ENCODE results near the gene LRRC45.

The LRRC45 gene

GRCh38 chr17:82008258-82008940, 14.7 kb upstream of the LRRC45 start:
- DNase-seq (ENCODE audit: low spot score): no peak

DNA sequence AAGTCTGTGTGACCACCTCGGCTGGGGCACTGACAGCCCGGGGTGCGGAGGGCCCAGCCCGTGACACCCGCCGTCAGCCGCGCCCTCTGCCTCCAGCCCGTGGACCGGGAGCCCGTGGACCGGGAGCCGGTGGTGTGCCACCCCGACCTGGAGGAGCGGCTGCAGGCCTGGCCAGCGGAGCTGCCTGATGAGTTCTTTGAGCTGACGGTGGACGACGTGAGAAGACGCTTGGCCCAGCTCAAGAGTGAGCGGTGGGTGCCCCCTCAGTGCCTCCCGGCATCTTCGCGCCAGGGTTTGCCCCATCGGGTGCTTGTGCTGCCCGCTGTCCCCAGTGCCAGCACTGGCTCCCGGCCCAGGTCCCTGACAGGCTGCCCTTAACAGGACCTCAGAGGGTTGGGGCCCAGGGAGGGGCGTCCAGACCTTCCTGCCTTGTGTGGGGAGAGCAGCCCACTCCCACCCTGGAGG, 14.1 kb upstream of the LRRC45 start:
- DNase-seq (ENCODE audit: low spot score): no peak

GRCh38 chr17:82009413-82009812, 13.7 kb upstream of the LRRC45 start:
- DNase-seq (ENCODE audit: low spot score): no peak

- DNase-seq (ENCODE audit: low spot score): no peak
These were observed 12.3 kb upstream of the LRRC45 start for GRCh38 chr17:82010575-82011525.

GRCh38 chr17:82011617-82012187, 11.4 kb upstream of the LRRC45 start:
- no peak for DNase-seq (ENCODE audit: low spot score)

DNA sequence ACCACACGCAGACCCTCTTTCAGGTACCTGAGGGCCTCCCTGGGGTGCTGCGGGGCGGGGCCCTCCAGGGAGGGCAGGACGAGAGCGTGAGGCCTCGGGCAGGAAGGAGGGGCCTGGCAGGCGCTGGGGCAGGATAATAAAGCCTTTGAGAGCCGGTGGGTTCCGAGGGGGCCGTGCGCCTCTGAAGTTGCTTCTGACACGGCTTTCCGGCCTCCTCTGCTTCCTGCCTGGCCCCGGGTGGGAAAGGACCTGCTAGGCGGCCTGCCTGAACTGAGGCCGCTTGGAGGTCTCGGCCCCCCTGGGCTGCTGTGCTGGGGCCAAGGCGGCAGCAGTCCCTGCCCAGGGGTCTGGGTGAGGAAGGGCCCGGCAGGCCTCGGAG, 10.9 kb upstream of the LRRC45 start:
- no peak for DNase-seq (ENCODE audit: low spot score)

- no peak for DNase-seq (ENCODE audit: low spot score)
These were observed 10.3 kb upstream of the LRRC45 start for GRCh38 chr17:82012640-82013295.

DNA sequence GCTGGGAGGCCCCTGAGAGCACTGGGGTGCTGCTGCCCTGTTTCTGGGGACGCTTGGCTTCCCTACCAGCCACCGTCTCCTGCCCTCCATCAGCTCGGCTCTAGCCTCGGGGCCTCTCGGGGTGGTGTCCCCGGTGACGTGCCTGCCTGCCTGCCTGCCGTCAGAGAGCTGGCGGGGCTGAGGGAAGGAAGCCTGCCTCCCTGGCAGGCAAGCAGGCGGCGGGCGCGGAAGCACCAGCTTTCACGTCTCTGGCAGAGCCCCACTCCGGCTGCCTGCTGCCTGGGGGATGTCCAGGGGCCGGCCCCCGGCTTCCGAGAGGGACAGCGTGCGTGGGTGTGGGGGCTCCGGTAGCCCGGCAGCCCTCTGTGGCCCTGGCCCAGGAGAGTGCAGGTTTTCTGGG, 9.8 kb upstream of the LRRC45 start:
- DNase-seq (ENCODE audit: low spot score): no peak

- DNase-seq (ENCODE audit: low spot score): no peak
These were observed 9.3 kb upstream of the LRRC45 start for GRCh38 chr17:82013772-82014321.

- DNase-seq (ENCODE audit: low spot score): no peak
These were observed 8.7 kb upstream of the LRRC45 start for GRCh38 chr17:82014432-82014831.

DNA sequence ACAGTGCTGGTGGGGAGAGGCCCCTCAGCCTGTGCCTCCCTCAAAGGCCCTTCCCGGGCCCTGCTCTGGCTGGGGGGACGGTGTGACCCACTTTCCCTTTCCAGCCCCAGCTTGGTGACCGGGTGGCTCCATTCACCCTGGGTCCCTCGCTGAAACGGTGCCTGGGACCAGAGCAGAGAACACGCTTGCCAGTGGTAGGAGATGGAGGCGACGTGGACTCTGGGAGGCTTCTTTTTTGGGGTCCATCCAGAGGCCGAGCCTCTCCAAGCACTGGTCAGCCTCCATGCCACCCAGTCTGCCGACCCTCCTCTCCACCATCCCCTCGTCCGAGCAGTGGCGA, 8.2 kb upstream of the LRRC45 start:
- no peak for DNase-seq (ENCODE audit: low spot score)

- DNase-seq (ENCODE audit: low spot score): no peak
These were observed 7.7 kb upstream of the LRRC45 start for GRCh38 chr17:82015311-82015971.

GRCh38 chr17:82016061-82016874, 6.8 kb upstream of the LRRC45 start:
- no peak for DNase-seq (ENCODE audit: low spot score)

GRCh38 chr17:82016875-82017459, 6.1 kb upstream of the LRRC45 start:
- DNase-seq (ENCODE audit: low spot score): no peak

DNA sequence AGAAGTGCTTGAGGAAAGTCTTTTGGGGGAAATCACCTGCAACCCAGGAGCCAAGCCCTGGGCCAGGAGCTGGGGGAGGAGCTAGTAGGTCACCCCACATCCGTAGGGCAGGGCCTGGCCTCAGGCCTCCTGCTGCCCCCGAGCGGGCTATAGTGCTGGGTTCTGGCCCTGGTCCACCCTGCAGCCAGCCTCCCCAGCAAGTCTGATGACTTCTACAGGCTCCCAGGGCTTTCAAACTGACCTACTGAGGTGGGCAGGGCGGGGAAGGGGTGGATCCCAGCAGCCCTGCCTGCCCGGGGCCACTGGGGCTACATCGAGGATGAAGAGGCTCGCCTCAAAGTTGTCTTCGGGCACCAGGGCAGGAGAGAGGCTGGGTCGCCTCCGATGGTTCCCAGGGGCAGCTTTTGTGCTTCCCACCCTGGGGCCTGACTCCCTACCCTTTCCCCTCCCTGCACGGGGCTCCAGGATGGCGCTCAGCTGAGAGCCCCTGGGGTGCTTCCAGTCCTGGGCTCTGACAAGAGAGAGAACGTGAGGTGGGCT, 5.4 kb upstream of the LRRC45 start:
- DNase-seq (ENCODE audit: low spot score): no peak

DNA sequence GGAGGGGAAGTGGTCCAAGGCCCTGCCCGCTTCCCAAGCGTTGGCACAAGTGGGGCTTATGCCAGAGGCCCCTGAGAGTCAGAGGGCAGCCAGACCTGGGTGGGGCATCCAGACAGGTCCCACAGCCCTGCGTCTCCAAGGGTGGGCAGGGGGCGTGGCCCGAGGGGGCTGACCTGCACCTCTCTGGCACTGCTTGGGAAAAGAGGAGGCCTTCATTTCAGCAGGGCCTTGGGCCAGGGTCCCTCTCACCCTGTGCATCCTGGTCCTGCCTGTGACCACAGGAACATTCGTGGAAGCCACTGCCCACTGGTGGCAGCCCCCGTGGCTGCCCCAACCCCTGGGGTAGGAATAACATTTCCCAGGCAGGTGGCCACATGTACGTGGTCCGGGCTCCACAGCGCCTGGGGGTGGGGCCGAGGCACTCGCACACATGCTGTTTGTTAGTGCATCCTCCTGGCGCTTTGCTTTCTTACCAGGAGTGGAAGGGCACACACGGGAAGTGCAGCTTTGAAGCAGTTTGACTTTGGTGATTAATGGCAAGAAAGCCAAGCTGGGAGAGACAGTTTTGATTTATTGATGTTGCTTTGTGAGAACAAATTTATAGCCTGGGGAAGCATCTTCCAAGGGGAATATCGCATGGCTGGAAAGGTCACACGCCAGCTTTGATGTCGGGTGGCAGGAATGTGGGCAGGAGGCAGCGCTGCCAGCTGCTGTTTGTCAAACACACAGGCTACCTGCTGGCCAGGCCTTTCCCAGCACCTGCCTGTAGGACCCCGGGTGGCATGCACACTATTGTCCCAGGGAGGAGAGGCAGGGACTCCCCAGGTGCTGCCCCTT, 4.7 kb upstream of the LRRC45 start:
- no peak for DNase-seq (ENCODE audit: low spot score)

GRCh38 chr17:82018989-82019689, 4.0 kb upstream of the LRRC45 start:
- DNase-seq (ENCODE audit: low spot score): no peak
